Measurements from ENCODE around the gene CLIP3. TPM values are rescaled to one million over a fixed set of nuclear protein-coding genes. Genes with fewer than 3 reads are reported as not detected.

The CLIP3 gene
- total and polyA plus RNA-seq, 9 of the 15 experiments (the other 6 are each of a cell fraction or from before 2014, with no cell fraction given), result 0.01 to 0.50 (median 0.15) TPM; not detected in 1

DNA sequence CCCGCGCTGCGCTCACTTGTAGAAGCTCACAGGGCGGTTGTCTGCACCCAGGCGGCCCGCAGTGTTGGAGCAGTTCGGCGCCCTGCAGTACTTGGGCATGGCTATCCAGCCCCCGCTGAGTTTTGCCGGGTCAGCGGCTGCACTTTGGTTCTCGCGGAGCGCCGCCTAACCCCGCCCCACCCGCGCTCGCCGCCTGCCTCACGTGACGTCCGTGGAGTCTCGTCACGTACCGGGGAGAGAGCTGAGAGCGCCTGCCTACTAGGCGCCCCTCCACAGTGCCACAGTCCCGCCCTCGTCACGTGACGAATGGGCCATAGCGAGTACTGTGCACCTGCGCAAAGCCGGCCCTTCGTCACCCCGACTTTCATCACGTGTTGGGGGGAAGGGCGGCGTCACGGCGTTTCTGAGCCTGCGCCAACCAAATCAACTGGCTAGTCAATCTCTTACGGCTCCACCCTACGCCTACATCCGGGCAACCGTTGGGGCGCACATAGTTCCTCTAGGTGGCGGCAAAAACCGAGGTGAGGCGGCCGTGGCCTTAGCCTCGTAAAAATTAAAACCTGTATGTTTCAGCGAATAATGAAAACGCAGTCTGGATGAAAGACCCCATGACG is 21.6 kb upstream of the CLIP3 start, which contains the start of gene THAP8 (continued):
- TF ChIP-seq, protein P1, sequence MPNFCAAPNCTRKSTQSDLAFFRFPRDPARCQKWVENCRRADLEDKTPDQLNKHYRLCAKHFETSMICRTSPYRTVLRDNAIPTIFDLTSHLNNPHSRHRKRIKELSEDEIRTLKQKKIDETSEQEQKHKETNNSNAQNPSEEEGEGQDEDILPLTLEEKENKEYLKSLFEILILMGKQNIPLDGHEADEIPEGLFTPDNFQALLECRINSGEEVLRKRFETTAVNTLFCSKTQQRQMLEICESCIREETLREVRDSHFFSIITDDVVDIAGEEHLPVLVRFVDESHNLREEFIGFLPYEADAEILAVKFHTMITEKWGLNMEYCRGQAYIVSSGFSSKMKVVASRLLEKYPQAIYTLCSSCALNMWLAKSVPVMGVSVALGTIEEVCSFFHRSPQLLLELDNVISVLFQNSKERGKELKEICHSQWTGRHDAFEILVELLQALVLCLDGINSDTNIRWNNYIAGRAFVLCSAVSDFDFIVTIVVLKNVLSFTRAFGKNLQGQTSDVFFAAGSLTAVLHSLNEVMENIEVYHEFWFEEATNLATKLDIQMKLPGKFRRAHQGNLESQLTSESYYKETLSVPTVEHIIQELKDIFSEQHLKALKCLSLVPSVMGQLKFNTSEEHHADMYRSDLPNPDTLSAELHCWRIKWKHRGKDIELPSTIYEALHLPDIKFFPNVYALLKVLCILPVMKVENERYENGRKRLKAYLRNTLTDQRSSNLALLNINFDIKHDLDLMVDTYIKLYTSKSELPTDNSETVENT (CRISPR knock-in tag; IDR thresholded peaks at IDR 0.05), result peak; percentile 94
- no peak for TF ChIP-seq TCF15 (CRISPR knock-in tag; IDR thresholded peaks at IDR 0.05)
- peak; percentile 95 for TF ChIP-seq SP1 (CRISPR knock-in tag; IDR thresholded peaks at IDR 0.05)
- 0 out of 2 replicates have a peak, but pooled peaks have one; percentile 42 for TF ChIP-seq ZNF224 (CRISPR knock-in tag; IDR thresholded peaks at IDR 0.05)
- no peak; the same call in 1 of the 2 replicates for TF ChIP-seq SMAD3 (CRISPR knock-in tag; conservative IDR thresholded peaks at IDR 0.05)
- TF ChIP-seq CREB5 (CRISPR knock-in tag; IDR thresholded peaks at IDR 0.05), result no peak
- 0 out of 2 replicates have a peak, but pooled peaks have one; percentile 17 for TF ChIP-seq PHF21A (IDR thresholded peaks at IDR 0.05; ENCODE audit: borderline replicate concordance, low read depth)
- TF ChIP-seq FIP1L1 (IDR thresholded peaks at IDR 0.05; ENCODE audit: low read depth, low read length, poor library complexity, severe bottlenecking), result peak; percentile 41
- TF ChIP-seq KLF10 (CRISPR knock-in tag; IDR thresholded peaks at IDR 0.05), result no peak
- no peak for TF ChIP-seq ZNF324 (CRISPR knock-in tag; IDR thresholded peaks at IDR 0.05)
- TF ChIP-seq RBM22 (IDR thresholded peaks at IDR 0.05; ENCODE audit: low read depth, low read length, poor library complexity, severe bottlenecking), result no peak
- TF ChIP-seq CSDE1 (IDR thresholded peaks at IDR 0.05), result no peak
- no peak for TF ChIP-seq NR2F6 (CRISPR knock-in tag; IDR thresholded peaks at IDR 0.05)
- TF ChIP-seq HNRNPUL1 (IDR thresholded peaks at IDR 0.05; ENCODE audit: low read length), result no peak
- TF ChIP-seq ZNF175 (CRISPR knock-in tag; IDR thresholded peaks at IDR 0.05; ENCODE audit: low read depth), result no peak
- TF ChIP-seq SMARCE1 (IDR thresholded peaks at IDR 0.05), result peak; percentile 46; the same call in 1 of the 2 replicates
- TF ChIP-seq U2AF2 (optimal IDR thresholded peaks at IDR 0.05; ENCODE audit: low read depth, low read length), result no peak
- TF ChIP-seq, protein P2, sequence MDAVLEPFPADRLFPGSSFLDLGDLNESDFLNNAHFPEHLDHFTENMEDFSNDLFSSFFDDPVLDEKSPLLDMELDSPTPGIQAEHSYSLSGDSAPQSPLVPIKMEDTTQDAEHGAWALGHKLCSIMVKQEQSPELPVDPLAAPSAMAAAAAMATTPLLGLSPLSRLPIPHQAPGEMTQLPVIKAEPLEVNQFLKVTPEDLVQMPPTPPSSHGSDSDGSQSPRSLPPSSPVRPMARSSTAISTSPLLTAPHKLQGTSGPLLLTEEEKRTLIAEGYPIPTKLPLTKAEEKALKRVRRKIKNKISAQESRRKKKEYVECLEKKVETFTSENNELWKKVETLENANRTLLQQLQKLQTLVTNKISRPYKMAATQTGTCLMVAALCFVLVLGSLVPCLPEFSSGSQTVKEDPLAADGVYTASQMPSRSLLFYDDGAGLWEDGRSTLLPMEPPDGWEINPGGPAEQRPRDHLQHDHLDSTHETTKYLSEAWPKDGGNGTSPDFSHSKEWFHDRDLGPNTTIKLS (IDR thresholded peaks at IDR 0.05; ENCODE audit: borderline replicate concordance, low read depth), result peak; percentile 53
- no peak for TF ChIP-seq SRSF9 (IDR thresholded peaks at IDR 0.05; ENCODE audit: borderline replicate concordance, low read depth, low read length)
- TF ChIP-seq GTF2E2 (tag; IDR thresholded peaks at IDR 0.05), result no peak
- peak; percentile 63; the same call in 1 of the 2 replicates for TF ChIP-seq TARDBP (IDR thresholded peaks at IDR 0.05)
- no peak for TF ChIP-seq SIX5 (IDR thresholded peaks at IDR 0.05; ENCODE audit: borderline replicate concordance in 1 of 2, insufficient read depth in 1 of 2, low read depth in 1 of 2, low read length in 2 of 2)
- no peak for TF ChIP-seq PHB2 (IDR thresholded peaks at IDR 0.05; ENCODE audit: low read depth)
- TF ChIP-seq GABPA (tag; conservative IDR thresholded peaks at IDR 0.05; ENCODE audit: low read depth), result 0 out of 2 replicates have a peak, but pooled peaks have one; percentile 28

All from K562 (cell line).